ENCODE results near the gene CRYBG2.

GRCh38 chr1:26285366-26286063 lies 68.4 kb downstream of the CRYBG2 start:
- TF ChIP-seq CTCF (conservative IDR thresholded peaks at IDR 0.05) (peak; percentile 55), ZFX (IDR thresholded peaks at IDR 0.05) (no peak)

All from C4-2B (cell line).